ENCODE measurements around the gene HDAC8.

HDAC8 gene

DNA sequence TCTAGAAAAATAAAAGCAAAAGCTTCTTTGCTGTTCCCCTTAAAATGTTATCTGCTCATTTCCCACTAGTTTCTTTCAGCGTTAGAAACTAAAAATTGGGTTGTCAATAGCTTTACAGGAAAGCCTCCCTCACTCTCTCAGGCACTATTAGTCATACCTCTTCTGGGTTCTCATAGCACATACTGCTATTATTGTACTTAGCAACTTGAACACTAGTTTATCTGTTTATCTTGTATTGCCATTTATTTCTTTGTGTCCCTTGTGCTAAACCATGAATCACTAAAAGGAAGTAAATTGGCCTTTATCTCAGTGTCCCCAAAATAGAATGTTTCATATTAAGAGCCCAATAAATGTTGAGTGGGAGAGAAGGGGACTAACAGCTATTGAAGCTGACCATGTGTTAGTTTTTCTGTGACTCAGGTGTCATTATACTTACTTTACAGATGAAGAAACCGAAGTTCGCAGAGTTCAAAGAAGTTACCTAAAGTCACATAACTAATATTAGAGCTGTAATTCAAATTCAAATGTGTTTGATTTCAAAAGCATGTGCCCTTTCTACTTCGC is 142.2 kb downstream of the HDAC8 start:
- Histone ChIP-seq H2BK120ac (ENCODE audit: low read depth, low read length) (no peak overlapping the region), H2BK5ac (ENCODE audit: low read depth, low read length, poor library complexity, severe bottlenecking) (no peak overlapping the region), H2AFZ (ENCODE audit: low read depth, low read length) (no peak overlapping the region), H3K4me3 (ENCODE audit: insufficient read depth in 1 of 2, low read depth in 1 of 2, low read length in 2 of 2) (no peak overlapping the region), H2BK12ac (ENCODE audit: low read length in 2 of 2) (no peak overlapping the region), H3K36me3 (ENCODE audit: control insufficient read depth in 1 of 2, insufficient read depth in 2 of 2, low read depth in 1 of 2, low read length in 2 of 2) (peaks cover 4 to 9% of the 10 kb centered on the region in 2 experiments), H3K23ac (ENCODE audit: low read length in 2 of 2) (no peak overlapping the region), H3K18ac (ENCODE audit: low read depth in 1 of 2, low read length in 2 of 2) (no peak overlapping the region), H4K91ac (ENCODE audit: low read length) (no peak overlapping the region), H3K4me1 (ENCODE audit: control insufficient read depth, insufficient read depth, low read depth, low read length) (no peaks in the 10 kb centered on the region), H3K27ac (ENCODE audit: low read length, poor library complexity, severe bottlenecking) (no peak overlapping the region), H3K9ac (ENCODE audit: low read length) (no peak overlapping the region), H3K79me1 (replicated peaks; ENCODE audit: low read length, poor library complexity, severe bottlenecking) (no peaks in the 10 kb centered on the region), H3K4ac (ENCODE audit: low read depth in 1 of 2, low read length in 2 of 2) (no peak overlapping the region), H3K4me2 (ENCODE audit: low read length, poor library complexity, severe bottlenecking) (no peak overlapping the region), H3K27me3 (ENCODE audit: control insufficient read depth in 1 of 2, insufficient read depth in 1 of 2, low read length in 2 of 2) (peaks cover 0 to 2% of the 10 kb centered on the region in 2 experiments), H3K9me3 (ENCODE audit: control insufficient read depth, low read length) (peaks cover 6% of the 10 kb centered on the region), H2BK15ac (ENCODE audit: low read depth, poor library complexity, severe bottlenecking) (no peak overlapping the region), H4K8ac (ENCODE audit: low read length) (no peak overlapping the region), H2AK5ac (ENCODE audit: low read length, severe bottlenecking) (no peak overlapping the region), H3K14ac (ENCODE audit: low read length in 2 of 2) (no peak overlapping the region)
- peak; percentile 0 for DNase-seq
- WGBS = 100% methylated on average over 2 of the region's 4 CpGs

DNA sequence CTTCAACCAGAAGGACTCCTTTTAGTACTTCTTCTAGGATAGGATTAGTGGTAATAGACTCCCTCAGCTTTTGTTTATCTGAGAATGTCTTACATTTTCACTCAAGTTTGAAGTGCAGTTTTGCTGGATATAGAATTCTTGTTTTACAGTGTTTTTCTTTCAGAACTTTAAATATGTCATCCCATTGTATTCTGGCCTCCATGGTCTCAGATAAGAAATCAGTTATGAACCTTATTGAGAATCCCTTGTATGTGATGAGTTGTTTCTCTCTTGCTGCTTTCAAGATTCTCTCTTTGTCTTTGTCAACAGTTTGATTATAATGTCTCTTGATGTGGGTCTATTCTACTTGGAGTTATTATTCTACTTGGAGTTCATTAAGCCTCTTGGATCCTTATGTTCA is 150.8 kb downstream of the HDAC8 start:
- no peak overlapping the region for H2BK12ac ChIP-seq (ENCODE audit: low read length in 2 of 2)
- no peaks in the 10 kb centered on the region for H3K79me1 ChIP-seq (replicated peaks; ENCODE audit: low read length, poor library complexity, severe bottlenecking)
- H3K27ac ChIP-seq (ENCODE audit: low read length, poor library complexity, severe bottlenecking) = no peak overlapping the region
- H3K4me2 ChIP-seq (ENCODE audit: low read length, poor library complexity, severe bottlenecking) = no peak overlapping the region
- H3K18ac ChIP-seq (ENCODE audit: low read depth in 1 of 2, low read length in 2 of 2) = no peak overlapping the region
- no peak overlapping the region for H2BK15ac ChIP-seq (ENCODE audit: low read depth, poor library complexity, severe bottlenecking)
- no peak overlapping the region for H4K8ac ChIP-seq (ENCODE audit: low read length)
- no peaks in the 10 kb centered on the region for H3K27me3 ChIP-seq (ENCODE audit: control insufficient read depth in 1 of 2, insufficient read depth in 1 of 2, low read length in 2 of 2)
- H2BK120ac ChIP-seq (ENCODE audit: low read depth, low read length) = no peak overlapping the region
- H3K4ac ChIP-seq (ENCODE audit: low read depth in 1 of 2, low read length in 2 of 2) = no peak overlapping the region
- H3K14ac ChIP-seq (ENCODE audit: low read length in 2 of 2) = no peak overlapping the region
- no peak overlapping the region for H3K9ac ChIP-seq (ENCODE audit: low read length)
- no peak overlapping the region for H4K91ac ChIP-seq (ENCODE audit: low read length)
- peaks cover 73% of the 10 kb centered on the region for H3K9me3 ChIP-seq (ENCODE audit: control insufficient read depth, low read length)
- no peak for DNase-seq
- H2AK5ac ChIP-seq (ENCODE audit: low read length, severe bottlenecking) = no peak overlapping the region
- no peak overlapping the region for H3K23ac ChIP-seq (ENCODE audit: low read length in 2 of 2)
- no peak overlapping the region for H2AFZ ChIP-seq (ENCODE audit: low read depth, low read length)
- no peaks in the 10 kb centered on the region for H3K36me3 ChIP-seq (ENCODE audit: control insufficient read depth in 1 of 2, insufficient read depth in 2 of 2, low read depth in 1 of 2, low read length in 2 of 2)
- no peaks in the 10 kb centered on the region for H3K4me1 ChIP-seq (ENCODE audit: control insufficient read depth, insufficient read depth, low read depth, low read length)
- no peak overlapping the region for H3K4me3 ChIP-seq (ENCODE audit: insufficient read depth in 1 of 2, low read depth in 1 of 2, low read length in 2 of 2)
- H2BK5ac ChIP-seq (ENCODE audit: low read depth, low read length, poor library complexity, severe bottlenecking) = no peak overlapping the region

DNA sequence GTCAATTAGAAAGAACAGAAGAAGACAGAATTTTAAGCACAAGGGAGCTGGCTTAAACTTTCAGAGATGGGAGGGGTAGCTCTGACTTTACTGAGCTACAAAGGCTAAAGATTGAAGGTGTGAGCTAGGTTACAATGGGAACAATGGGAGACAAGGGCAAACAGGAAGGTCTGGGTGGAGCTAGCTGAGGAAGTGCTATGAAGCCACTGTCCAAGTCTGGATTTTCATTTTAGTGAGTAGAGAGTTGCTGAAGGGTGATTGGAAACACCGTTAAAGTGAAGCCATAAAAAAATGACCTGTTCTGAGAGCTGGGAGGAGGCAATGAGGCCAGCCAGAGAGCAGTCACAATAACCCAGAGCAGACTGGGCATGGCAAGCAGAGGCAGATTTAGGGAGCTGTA is 162.7 kb downstream of the HDAC8 start:
- Histone ChIP-seq H2BK15ac (ENCODE audit: low read depth, poor library complexity, severe bottlenecking) (no peak overlapping the region), H4K8ac (ENCODE audit: low read length) (no peak overlapping the region), H3K14ac (ENCODE audit: low read length in 2 of 2) (no peak overlapping the region), H3K4me1 (ENCODE audit: control insufficient read depth, insufficient read depth, low read depth, low read length) (no peaks in the 10 kb centered on the region), H3K9ac (ENCODE audit: low read length) (no peak overlapping the region), H3K79me1 (replicated peaks; ENCODE audit: low read length, poor library complexity, severe bottlenecking) (no peaks in the 10 kb centered on the region), H3K4me3 (ENCODE audit: insufficient read depth in 1 of 2, low read depth in 1 of 2, low read length in 2 of 2) (no peak overlapping the region), H3K36me3 (ENCODE audit: control insufficient read depth in 1 of 2, insufficient read depth in 2 of 2, low read depth in 1 of 2, low read length in 2 of 2) (no peaks in the 10 kb centered on the region), H3K9me3 (ENCODE audit: control insufficient read depth, low read length) (peaks cover 8% of the 10 kb centered on the region), H3K4me2 (ENCODE audit: low read length, poor library complexity, severe bottlenecking) (no peak overlapping the region), H2BK12ac (ENCODE audit: low read length in 2 of 2) (no peak overlapping the region), H4K91ac (ENCODE audit: low read length) (no peak overlapping the region), H3K18ac (ENCODE audit: low read depth in 1 of 2, low read length in 2 of 2) (no peak overlapping the region), H3K27ac (ENCODE audit: low read length, poor library complexity, severe bottlenecking) (no peak overlapping the region), H2AK5ac (ENCODE audit: low read length, severe bottlenecking) (no peak overlapping the region), H3K27me3 (ENCODE audit: control insufficient read depth in 1 of 2, insufficient read depth in 1 of 2, low read length in 2 of 2) (peaks cover 0 to 20% of the 10 kb centered on the region in 2 experiments), H2BK120ac (ENCODE audit: low read depth, low read length) (no peak overlapping the region), H2AFZ (ENCODE audit: low read depth, low read length) (no peak overlapping the region), H2BK5ac (ENCODE audit: low read depth, low read length, poor library complexity, severe bottlenecking) (no peak overlapping the region), H3K23ac (ENCODE audit: low read length in 2 of 2) (no peak overlapping the region), H3K4ac (ENCODE audit: low read depth in 1 of 2, low read length in 2 of 2) (no peak overlapping the region)
- 93% methylated on average over 1 of the region's 1 CpG for WGBS
- no peak for DNase-seq

DNA sequence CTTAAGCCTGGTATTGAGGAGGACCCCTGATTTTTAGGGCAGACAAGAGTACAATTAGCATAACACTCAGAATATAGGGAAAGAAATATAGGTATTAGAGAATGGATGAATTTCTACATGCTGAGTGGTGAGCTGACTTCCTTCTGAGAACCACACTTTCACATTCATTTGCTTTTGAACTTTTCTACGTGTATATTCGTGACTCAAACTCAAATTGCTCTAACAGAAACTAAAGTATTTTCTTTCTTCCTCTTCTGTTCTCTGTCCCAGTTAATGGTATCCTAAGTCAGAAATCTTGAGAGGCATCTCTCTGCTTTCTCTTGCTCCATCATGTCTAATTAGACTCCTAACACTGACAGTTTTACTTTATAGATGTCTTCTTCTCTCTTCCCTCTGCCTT is 163.8 kb downstream of the HDAC8 start:
- no peak overlapping the region for H2BK5ac ChIP-seq (ENCODE audit: low read depth, low read length, poor library complexity, severe bottlenecking)
- H3K23ac ChIP-seq (ENCODE audit: low read length in 2 of 2) = no peak overlapping the region
- H2BK120ac ChIP-seq (ENCODE audit: low read depth, low read length) = no peak overlapping the region
- H3K9ac ChIP-seq (ENCODE audit: low read length) = no peak overlapping the region
- H3K4me3 ChIP-seq (ENCODE audit: insufficient read depth in 1 of 2, low read depth in 1 of 2, low read length in 2 of 2) = no peak overlapping the region
- H3K36me3 ChIP-seq (ENCODE audit: control insufficient read depth in 1 of 2, insufficient read depth in 2 of 2, low read depth in 1 of 2, low read length in 2 of 2) = no peaks in the 10 kb centered on the region
- no peak for DNase-seq
- H2AK5ac ChIP-seq (ENCODE audit: low read length, severe bottlenecking) = no peak overlapping the region
- no peak overlapping the region for H3K18ac ChIP-seq (ENCODE audit: low read depth in 1 of 2, low read length in 2 of 2)
- peaks cover 0 to 16% of the 10 kb centered on the region in 2 experiments for H3K27me3 ChIP-seq (ENCODE audit: control insufficient read depth in 1 of 2, insufficient read depth in 1 of 2, low read length in 2 of 2)
- no peak overlapping the region for H3K27ac ChIP-seq (ENCODE audit: low read length, poor library complexity, severe bottlenecking)
- H2BK15ac ChIP-seq (ENCODE audit: low read depth, poor library complexity, severe bottlenecking) = no peak overlapping the region
- H2BK12ac ChIP-seq (ENCODE audit: low read length in 2 of 2) = no peak overlapping the region
- no peak overlapping the region for H4K8ac ChIP-seq (ENCODE audit: low read length)
- H3K14ac ChIP-seq (ENCODE audit: low read length in 2 of 2) = no peak overlapping the region
- H3K4me1 ChIP-seq (ENCODE audit: control insufficient read depth, insufficient read depth, low read depth, low read length) = no peaks in the 10 kb centered on the region
- no peak overlapping the region for H3K4me2 ChIP-seq (ENCODE audit: low read length, poor library complexity, severe bottlenecking)
- peaks cover 7% of the 10 kb centered on the region for H3K9me3 ChIP-seq (ENCODE audit: control insufficient read depth, low read length)
- 97% methylated on average over 2 of the region's 2 CpGs for WGBS
- H3K79me1 ChIP-seq (replicated peaks; ENCODE audit: low read length, poor library complexity, severe bottlenecking) = no peaks in the 10 kb centered on the region
- H3K4ac ChIP-seq (ENCODE audit: low read depth in 1 of 2, low read length in 2 of 2) = no peak overlapping the region
- no peak overlapping the region for H4K91ac ChIP-seq (ENCODE audit: low read length)
- no peak overlapping the region for H2AFZ ChIP-seq (ENCODE audit: low read depth, low read length)

All from mesenchymal stem cell (in vitro differentiated cells and primary cell).